Mesendoderm (in vitro differentiated cells): Measurements from ENCODE around the gene PAN3.
"Not testable (repeated sequence)": the region's sequence is repeated elsewhere in the genome, so short reads cannot be mapped to it uniquely, and the experiment has no call there.

Source experiments
- DNase-seq: peaks from one replicate; pipeline ENCODE4 v3.0.0; 2013
- H2AK5ac ChIP-seq: 2 replicates; pipeline ENCODE4 v1.6.1; 2013; ENCODE audit warnings: low read length, inconsistent platforms
- H2BK120ac ChIP-seq: 2 replicates; pipeline ENCODE4 v1.6.1; 2013; ENCODE audit warnings: low read depth, mild to moderate bottlenecking, low read length, moderate library complexity, mixed read lengths
- H2BK15ac ChIP-seq: replicated peaks from 2 replicates; pipeline ENCODE4 v1.6.1; 2013; ENCODE audit warnings: low read depth, mild to moderate bottlenecking, moderate library complexity
- H2BK5ac ChIP-seq: 2 replicates; pipeline ENCODE4 v1.6.1; 2013; ENCODE audit warnings: low read length, inconsistent platforms
- H3K18ac ChIP-seq: 2 replicates; pipeline ENCODE4 v1.6.1; 2013; ENCODE audit warnings: mild to moderate bottlenecking, low read length, mixed read lengths
- H3K23ac ChIP-seq: one replicate; pipeline ENCODE4 v1.6.1; 2013; ENCODE audit warnings: low read length
- H3K27ac ChIP-seq: 2 replicates; pipeline ENCODE4 v1.5.1; 2013; ENCODE audit warnings: low read depth, mild to moderate bottlenecking, inconsistent platforms, low read length, moderate library complexity
- H3K27me3 ChIP-seq: 2 replicates; pipeline ENCODE4 v1.6.1; 2013; ENCODE audit warnings: low read length, control low read depth, mild to moderate bottlenecking, inconsistent platforms; ENCODE audit not compliant: insufficient read depth, poor library complexity
- H3K36me3 ChIP-seq: 2 replicates; pipeline ENCODE4 v1.6.1; 2013; ENCODE audit warnings: low read length, inconsistent platforms; ENCODE audit not compliant: control insufficient read depth, insufficient read depth
- H3K4ac ChIP-seq: one replicate; pipeline ENCODE4 v1.6.1; 2013; ENCODE audit warnings: low read depth, mild to moderate bottlenecking, low read length, moderate library complexity
- H3K4me1 ChIP-seq: 2 replicates; pipeline ENCODE4 v1.6.1; 2013; ENCODE audit warnings: low read depth, low read length, inconsistent platforms; ENCODE audit not compliant: control insufficient read depth
- H3K4me2 ChIP-seq: 2 replicates; pipeline ENCODE4 v1.6.1; 2013; ENCODE audit warnings: low read length
- H3K4me3 ChIP-seq: 2 replicates; pipeline ENCODE4 v1.5.1; 2013; ENCODE audit warnings: mild to moderate bottlenecking, low read length
- H3K56ac ChIP-seq: one replicate; pipeline ENCODE4 v1.6.1; 2013; ENCODE audit warnings: low read length
- H3K79me1 ChIP-seq: 2 replicates; pipeline ENCODE4 v1.6.1; 2013; ENCODE audit warnings: low read length, inconsistent platforms
- H3K79me2 ChIP-seq: 2 replicates; pipeline ENCODE4 v1.6.1; 2013; ENCODE audit warnings: mild to moderate bottlenecking, low read length; ENCODE audit not compliant: control insufficient read depth, insufficient read depth
- H3K9ac ChIP-seq: 2 replicates; pipeline ENCODE4 v1.6.1; 2013; ENCODE audit warnings: low read length, inconsistent platforms
- H4K5ac ChIP-seq: one replicate; pipeline ENCODE4 v1.6.1; 2013; ENCODE audit warnings: low read length
- H4K8ac ChIP-seq: one replicate; pipeline ENCODE4 v1.6.1; 2013; ENCODE audit warnings: low read depth, mild to moderate bottlenecking, control low read depth, low read length, moderate library complexity
- WGBS: extraction: QIAGEN DNeasy Blood & Tissue Kit; methylation state at CpG from one replicate; pipeline ENCODE4 v1.1.7; 2013; ENCODE audit warnings: low lambda C conversion rate, missing lambda C conversion rate; ENCODE audit not compliant: insufficient coverage; ENCODE audit errors: extremely low coverage; 5-methylcytosine and 5-hydroxymethylcytosine counted together

The PAN3 gene

GRCh38 chr13:28140433-28141125 lies 2.2 kb downstream of the PAN3 start:
- Histone ChIP-seq H3K4me3 (no peak overlapping the region), H3K23ac (no peak overlapping the region), H3K27me3 (no peaks in the 10 kb centered on the region), H3K27ac (peak overlapping the region; percentile 100), H3K4ac (no peak overlapping the region), H3K4me2 (no peak overlapping the region), H3K18ac (no peak overlapping the region), H2BK5ac (no peak overlapping the region), H4K8ac (no peak overlapping the region), H4K5ac (no peak overlapping the region), H2BK120ac (no peak overlapping the region), H3K36me3 (no peaks in the 10 kb centered on the region), H2BK15ac (no peak overlapping the region), H3K79me2 (peaks cover 52% of the 10 kb centered on the region), H3K9ac (peak overlapping the region; percentile 93), H3K56ac (peak overlapping the region; percentile 75), H2AK5ac (no peak overlapping the region), H3K4me1 (no peaks in the 10 kb centered on the region), H3K79me1 (peaks cover 2% of the 10 kb centered on the region)
- no CpG with 5 or more reads among the region's 10 CpGs for WGBS
- DNase-seq: peak; percentile 75

DNA sequence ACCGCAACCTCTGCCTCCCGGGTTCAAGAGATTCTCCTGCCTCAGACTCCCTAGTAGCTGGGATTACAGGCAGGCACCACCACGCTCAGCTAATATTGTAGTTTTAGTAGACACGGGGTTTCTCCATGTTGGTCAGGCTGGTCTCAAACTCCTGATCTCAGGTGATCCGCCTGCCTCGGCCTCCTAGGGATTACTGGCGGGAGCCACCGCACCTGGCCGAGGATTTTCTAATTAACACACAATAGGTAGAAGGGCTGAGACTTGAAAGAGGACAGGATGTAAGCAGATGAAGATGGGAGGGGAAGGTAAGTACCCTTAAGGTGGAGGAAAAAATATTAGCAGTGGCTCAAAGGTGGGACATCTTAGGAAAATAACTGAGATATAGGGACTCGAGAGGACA lies 3.2 kb downstream of the PAN3 start:
- not testable (repeated sequence) for H3K4me3 ChIP-seq, H3K27me3 ChIP-seq, H4K5ac ChIP-seq, H2BK120ac ChIP-seq, H3K18ac ChIP-seq, H2AK5ac ChIP-seq, H3K4me1 ChIP-seq, H3K36me3 ChIP-seq, H2BK5ac ChIP-seq, H3K4ac ChIP-seq, H2BK15ac ChIP-seq, H3K79me1 ChIP-seq, H3K23ac ChIP-seq, H4K8ac ChIP-seq
- peak overlapping the region; percentile 26 for H3K4me2 ChIP-seq
- peak overlapping the region; percentile 81 for H3K56ac ChIP-seq
- peak; percentile 94 for DNase-seq
- H3K9ac ChIP-seq: peak overlapping the region; percentile 55
- peak overlapping the region; percentile 75 for H3K27ac ChIP-seq
- WGBS: no CpG with 5 or more reads among the region's 10 CpGs
- H3K79me2 ChIP-seq: peaks cover 60% of the 10 kb centered on the region

- H2BK15ac ChIP-seq: no peak overlapping the region
- H3K4me2 ChIP-seq: no peak overlapping the region
- no peak overlapping the region for H3K18ac ChIP-seq
- H3K27me3 ChIP-seq: no peaks in the 10 kb centered on the region
- DNase-seq: no peak
- H3K27ac ChIP-seq: no peak overlapping the region
- no CpG with 5 or more reads among the region's 6 CpGs for WGBS
- no peak overlapping the region for H2AK5ac ChIP-seq
- H4K8ac ChIP-seq: no peak overlapping the region
- no peak overlapping the region for H2BK120ac ChIP-seq
- no peak overlapping the region for H3K4me3 ChIP-seq
- H3K9ac ChIP-seq: no peak overlapping the region
- peaks cover 80% of the 10 kb centered on the region for H3K79me2 ChIP-seq
- no peaks in the 10 kb centered on the region for H3K4me1 ChIP-seq
- no peak overlapping the region for H4K5ac ChIP-seq
- H3K23ac ChIP-seq: no peak overlapping the region
- no peaks in the 10 kb centered on the region for H3K36me3 ChIP-seq
- peaks cover 3% of the 10 kb centered on the region for H3K79me1 ChIP-seq
- H3K4ac ChIP-seq: no peak overlapping the region
- H3K56ac ChIP-seq: no peak overlapping the region
- no peak overlapping the region for H2BK5ac ChIP-seq
Observed at GRCh38 chr13:28145049-28145448, 6.7 kb downstream of the PAN3 start.

DNA sequence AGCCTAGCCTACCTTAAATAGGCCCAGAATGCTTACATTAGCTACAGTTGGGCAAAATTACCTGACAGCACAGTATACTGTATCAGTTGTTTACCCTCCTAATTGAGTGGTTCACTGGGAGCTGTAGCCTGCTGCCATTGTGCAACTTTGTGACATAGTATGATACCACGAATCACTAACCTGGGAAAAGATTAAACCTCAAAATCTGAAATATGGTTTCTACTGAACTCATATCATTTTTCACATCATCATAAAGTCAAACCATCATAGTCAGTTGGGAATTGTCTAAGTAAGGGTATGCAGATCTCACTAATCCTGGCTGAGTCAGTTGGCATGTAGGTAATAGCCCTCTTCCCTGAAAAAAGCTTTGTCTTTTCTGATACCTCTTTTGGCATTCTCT lies 9.2 kb downstream of the PAN3 start:
- Histone ChIP-seq H3K79me2 (peaks cover 74% of the 10 kb centered on the region), H3K36me3 (no peaks in the 10 kb centered on the region), H3K4me2 (no peak overlapping the region), H3K23ac (no peak overlapping the region), H3K4me1 (no peaks in the 10 kb centered on the region), H2BK5ac (no peak overlapping the region), H3K27me3 (no peaks in the 10 kb centered on the region), H4K8ac (no peak overlapping the region), H2BK15ac (no peak overlapping the region), H3K9ac (no peak overlapping the region), H3K4ac (no peak overlapping the region), H3K79me1 (peaks cover 3% of the 10 kb centered on the region), H3K56ac (no peak overlapping the region), H3K4me3 (no peak overlapping the region), H2BK120ac (no peak overlapping the region), H3K27ac (no peak overlapping the region), H3K18ac (no peak overlapping the region), H4K5ac (no peak overlapping the region), H2AK5ac (no peak overlapping the region)
- WGBS: no CpG with 5 or more reads among the region's 1 CpG
- DNase-seq: no peak

DNA sequence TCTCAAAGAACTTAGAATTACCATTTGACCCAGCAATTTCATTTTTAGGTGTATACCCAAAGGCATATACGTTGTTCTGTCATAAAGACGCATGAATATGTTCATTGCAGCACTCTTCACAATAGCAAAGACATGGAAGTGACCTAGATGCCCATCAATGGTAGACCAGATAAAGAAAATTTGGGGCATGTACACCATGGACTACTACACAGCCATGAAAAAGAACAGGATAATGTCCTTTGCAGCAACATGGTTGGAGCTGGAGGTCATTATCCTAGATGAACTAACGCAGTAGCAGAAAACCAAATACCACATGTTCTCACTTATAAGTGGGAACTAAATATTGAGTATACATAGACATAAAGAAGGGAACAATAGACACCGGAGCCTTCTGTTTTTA lies 20.7 kb downstream of the PAN3 start:
- Histone ChIP-seq H3K9ac (no peak overlapping the region), H2AK5ac (no peak overlapping the region), H2BK120ac (no peak overlapping the region), H4K8ac (no peak overlapping the region), H3K79me1 (peaks cover 10% of the 10 kb centered on the region), H3K56ac (no peak overlapping the region), H3K36me3 (no peaks in the 10 kb centered on the region), H3K27ac (no peak overlapping the region), H3K27me3 (no peaks in the 10 kb centered on the region), H3K4me3 (no peak overlapping the region), H3K79me2 (peaks cover 45% of the 10 kb centered on the region), H4K5ac (no peak overlapping the region), H3K4ac (no peak overlapping the region), H3K4me1 (peaks cover 5% of the 10 kb centered on the region), H3K18ac (no peak overlapping the region), H3K23ac (no peak overlapping the region), H2BK5ac (no peak overlapping the region), H3K4me2 (no peak overlapping the region), H2BK15ac (no peak overlapping the region)
- DNase-seq: no peak
- no CpG with 5 or more reads among the region's 4 CpGs for WGBS

DNA sequence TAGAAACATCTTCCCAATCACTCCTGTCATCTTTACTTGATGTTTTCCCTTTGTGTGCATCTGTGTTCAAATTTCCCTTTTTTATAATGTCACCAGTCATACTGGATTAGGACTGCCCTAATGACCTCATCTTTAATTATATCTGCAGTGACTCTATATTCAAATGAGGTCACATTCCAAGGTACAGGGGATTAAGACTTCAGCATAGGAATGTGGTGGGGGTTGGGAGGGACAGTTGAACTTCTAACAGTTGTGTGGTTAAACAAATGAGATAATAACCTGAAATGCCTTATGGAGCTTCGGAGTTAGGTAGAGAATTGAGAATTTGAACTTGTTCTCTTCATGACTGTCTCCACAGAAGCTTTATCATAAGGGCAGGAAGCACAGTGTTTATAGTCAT lies 23.0 kb downstream of the PAN3 start:
- DNase-seq: peak; percentile 97
- peaks cover 5% of the 10 kb centered on the region for H3K4me1 ChIP-seq
- no peak overlapping the region for H3K4me3 ChIP-seq
- no peaks in the 10 kb centered on the region for H3K27me3 ChIP-seq
- no CpG with 5 or more reads among the region's 1 CpG for WGBS
- H3K4me2 ChIP-seq: peak overlapping the region; percentile 5
- H3K9ac ChIP-seq: peak overlapping the region; percentile 19
- H3K27ac ChIP-seq: no peak overlapping the region
- no peak overlapping the region for H2AK5ac ChIP-seq
- H2BK5ac ChIP-seq: no peak overlapping the region
- no peak overlapping the region for H2BK15ac ChIP-seq
- no peak overlapping the region for H4K8ac ChIP-seq
- H3K23ac ChIP-seq: no peak overlapping the region
- H3K18ac ChIP-seq: no peak overlapping the region
- H3K56ac ChIP-seq: no peak overlapping the region
- H2BK120ac ChIP-seq: no peak overlapping the region
- no peak overlapping the region for H4K5ac ChIP-seq
- no peaks in the 10 kb centered on the region for H3K36me3 ChIP-seq
- H3K4ac ChIP-seq: no peak overlapping the region
- peaks cover 15% of the 10 kb centered on the region for H3K79me1 ChIP-seq
- peaks cover 51% of the 10 kb centered on the region for H3K79me2 ChIP-seq
